Measurements from ENCODE around the gene MAP3K2. TPM values are rescaled to one million over a fixed set of nuclear protein-coding genes. Genes with fewer than 3 reads are reported as not detected.

MAP3K2 gene
- total and polyA plus RNA-seq, 2 of the 4 experiments (the other 2 are of a cell fraction): 6.2 to 30.8 TPM

DNA sequence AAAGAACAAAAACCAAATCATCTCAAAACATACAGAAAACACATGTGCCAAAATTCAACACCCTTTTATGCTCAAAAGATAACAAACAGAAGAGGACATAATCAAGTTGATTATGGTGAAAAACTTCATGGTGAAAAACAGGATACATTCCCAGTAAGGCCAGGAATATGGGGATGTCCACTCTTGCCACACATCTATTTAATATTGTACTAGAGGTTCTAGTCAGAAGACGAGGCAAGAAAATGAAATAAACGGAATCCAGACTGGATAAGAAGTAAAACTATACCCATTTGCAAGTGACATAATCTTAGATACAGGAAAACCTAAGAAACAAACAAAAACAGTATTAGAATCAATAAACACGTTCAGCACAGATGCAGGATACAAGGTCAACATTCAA is 40.8 kb downstream of the MAP3K2 start:
- no peak overlapping the region for H3K23ac ChIP-seq (ENCODE audit: low read depth, low read length)
- CTCF ChIA-PET: no interaction called here
- H3K9me3 ChIP-seq (ENCODE audit: control insufficient read depth, insufficient read depth, low read length): no peaks in the 10 kb centered on the region
- ATAC-seq (ENCODE audit: low read depth): no peak
- H3K27ac ChIP-seq (ENCODE audit: insufficient read depth, low read length): no peak overlapping the region
- POLR2A ChIA-PET (ENCODE audit: unreplicated experiment): no interaction called here
- H3K4me3 ChIP-seq (ENCODE audit: insufficient read depth, low read depth, low read length): no peak overlapping the region
- TF ChIP-seq, protein P1, sequence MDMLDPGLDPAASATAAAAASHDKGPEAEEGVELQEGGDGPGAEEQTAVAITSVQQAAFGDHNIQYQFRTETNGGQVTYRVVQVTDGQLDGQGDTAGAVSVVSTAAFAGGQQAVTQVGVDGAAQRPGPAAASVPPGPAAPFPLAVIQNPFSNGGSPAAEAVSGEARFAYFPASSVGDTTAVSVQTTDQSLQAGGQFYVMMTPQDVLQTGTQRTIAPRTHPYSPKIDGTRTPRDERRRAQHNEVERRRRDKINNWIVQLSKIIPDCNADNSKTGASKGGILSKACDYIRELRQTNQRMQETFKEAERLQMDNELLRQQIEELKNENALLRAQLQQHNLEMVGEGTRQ (IDR thresholded peaks at IDR 0.05; ENCODE audit: low read depth, low read length): no peak
- no peak for TF ChIP-seq MXI1 (IDR thresholded peaks at IDR 0.05; ENCODE audit: borderline replicate concordance, low read depth, low read length)
- TF ChIP-seq MAFK (IDR thresholded peaks at IDR 0.05; ENCODE audit: low read depth, low read length): no peak
- TF ChIP-seq RAD21 (IDR thresholded peaks at IDR 0.05; ENCODE audit: low read length): no peak
- no peak for TF ChIP-seq RFX5 (IDR thresholded peaks at IDR 0.05; ENCODE audit: low read depth, low read length)
- no peak for TF ChIP-seq CTCF (conservative IDR thresholded peaks at IDR 0.05; ENCODE audit: low read depth, low read length)
- TF ChIP-seq SMC3 (IDR thresholded peaks at IDR 0.05; ENCODE audit: low read depth, low read length): no peak
- no peak for TF ChIP-seq FOS (IDR thresholded peaks at IDR 0.05; ENCODE audit: low read depth, low read length)
- TF ChIP-seq MAZ (IDR thresholded peaks at IDR 0.05; ENCODE audit: borderline replicate concordance, low read depth, low read length): no peak
- no peak for TF ChIP-seq BHLHE40 (IDR thresholded peaks at IDR 0.05; ENCODE audit: low read depth, low read length)
- no peak for TF ChIP-seq CEBPB (IDR thresholded peaks at IDR 0.05; ENCODE audit: low read depth, low read length)
- TF ChIP-seq, protein P2, sequence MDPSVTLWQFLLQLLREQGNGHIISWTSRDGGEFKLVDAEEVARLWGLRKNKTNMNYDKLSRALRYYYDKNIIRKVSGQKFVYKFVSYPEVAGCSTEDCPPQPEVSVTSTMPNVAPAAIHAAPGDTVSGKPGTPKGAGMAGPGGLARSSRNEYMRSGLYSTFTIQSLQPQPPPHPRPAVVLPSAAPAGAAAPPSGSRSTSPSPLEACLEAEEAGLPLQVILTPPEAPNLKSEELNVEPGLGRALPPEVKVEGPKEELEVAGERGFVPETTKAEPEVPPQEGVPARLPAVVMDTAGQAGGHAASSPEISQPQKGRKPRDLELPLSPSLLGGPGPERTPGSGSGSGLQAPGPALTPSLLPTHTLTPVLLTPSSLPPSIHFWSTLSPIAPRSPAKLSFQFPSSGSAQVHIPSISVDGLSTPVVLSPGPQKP (IDR thresholded peaks at IDR 0.05; ENCODE audit: borderline replicate concordance, low read depth, low read length): no peak
- TF ChIP-seq CHD1 (IDR thresholded peaks at IDR 0.05; ENCODE audit: low read depth, low read length): no peak
- H2BK5ac ChIP-seq (ENCODE audit: low read depth, low read length, poor library complexity, severe bottlenecking): no peak overlapping the region
- dilution Hi-C loops (cut with HindIII; ENCODE audit: low sequenced_read_pairs, unreplicated experiment): no loop called here
- no CpG with 5 or more reads among the region's 3 CpGs for WGBS, 2 experiments (ENCODE audit: extremely low coverage in 2 of 2, insufficient read length in 1 of 2)
- no peak overlapping the region for H3K4me2 ChIP-seq (ENCODE audit: low read depth, low read length)
- no peak overlapping the region for H2AFZ ChIP-seq (replicated peaks; ENCODE audit: low read length, poor library complexity)
- no peak overlapping the region for H3K18ac ChIP-seq (ENCODE audit: low read depth, low read length)
- H3K4ac ChIP-seq (ENCODE audit: low read depth, low read length): no peak overlapping the region
- H4K5ac ChIP-seq (ENCODE audit: low read depth, low read length): no peak overlapping the region
- no peak overlapping the region for H3K9ac ChIP-seq (ENCODE audit: low read depth, low read length)
- no peak overlapping the region for H4K8ac ChIP-seq (ENCODE audit: low read depth in 2 of 2, low read length in 2 of 2)
- in situ Hi-C loops (cut with MboI; ENCODE audit: low sequenced_read_pairs): no loop called here
- DNase-seq: no peak
- no peak overlapping the region for H2BK20ac ChIP-seq (ENCODE audit: low read depth, low read length)
- H3K14ac ChIP-seq (replicated peaks; ENCODE audit: low read depth, low read length): no peak overlapping the region
- H3K79me1 ChIP-seq (ENCODE audit: low read depth in 1 of 2, low read length in 2 of 2): peaks cover 25 to 64% of the 10 kb centered on the region in 2 experiments
- no peak overlapping the region for H2AK9ac ChIP-seq (replicated peaks; ENCODE audit: low read depth, low read length, poor library complexity)
- H4K20me1 ChIP-seq (ENCODE audit: insufficient read depth, low read length): peaks cover 37% of the 10 kb centered on the region
- no peak overlapping the region for H2AK5ac ChIP-seq (ENCODE audit: low read depth, low read length)
- intact Hi-C loops (cut with micrococcal nuclease): no loop called here
- H2BK15ac ChIP-seq (ENCODE audit: low read depth, low read length): no peak overlapping the region
- BruUV-seq (replicated peaks): no TSS peak
- peaks cover 3% of the 10 kb centered on the region; the same call in 1 of the 2 replicates for H3K9me1 ChIP-seq (ENCODE audit: insufficient read depth, low read length)
- no peaks in the 10 kb centered on the region for H3K36me3 ChIP-seq (ENCODE audit: control insufficient read depth, insufficient read depth, low read length)
- H3K56ac ChIP-seq (ENCODE audit: extremely low read depth, insufficient read depth, low read length): no peak overlapping the region
- H3K4me1 ChIP-seq (ENCODE audit: control insufficient read depth, insufficient read depth, low read length): peaks cover 6% of the 10 kb centered on the region; the same call in 1 of the 2 replicates
- no peaks in the 10 kb centered on the region for H3K27me3 ChIP-seq (ENCODE audit: control insufficient read depth, insufficient read depth, low read length)
- H4K91ac ChIP-seq (ENCODE audit: insufficient read depth, low read depth, low read length): no peak overlapping the region
- no peak overlapping the region for H2BK120ac ChIP-seq (ENCODE audit: low read depth, low read length)
